ENCODE data around the gene ATG2B. TPM values are rescaled to one million over a fixed set of nuclear protein-coding genes. Genes with fewer than 3 reads are reported as not detected.

Gene ATG2B
- total and polyA plus RNA-seq, 7 donors: 1.8 to 27.1 (median 17.9) TPM

DNA sequence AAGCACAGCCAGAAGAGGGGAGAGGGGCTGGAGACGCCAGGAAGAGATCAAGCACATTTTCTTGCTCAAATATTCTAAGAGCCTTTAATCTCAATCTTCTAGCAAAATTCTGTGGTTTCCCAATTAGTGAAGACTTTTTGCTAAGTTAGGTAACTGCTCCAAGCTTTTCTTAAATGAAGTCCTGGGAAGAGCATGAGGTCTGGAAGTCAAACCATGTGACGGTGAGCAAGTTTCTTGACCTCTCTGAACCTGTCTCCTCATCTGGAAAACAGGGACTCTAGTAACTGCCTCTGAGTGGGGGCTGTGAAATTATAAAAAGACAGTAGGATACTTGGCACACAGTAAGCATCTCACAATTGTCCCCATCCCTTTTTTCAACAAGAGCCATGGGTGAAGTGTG is 83.0 kb downstream of the ATG2B start:
- no peak for TF ChIP-seq EP300 (IDR thresholded peaks at IDR 0.05)
- no peak for TF ChIP-seq POLR2AphosphoS5 (IDR thresholded peaks at IDR 0.05)
- no peak for TF ChIP-seq POLR2A (IDR thresholded peaks at IDR 0.05)
- TF ChIP-seq, protein P1, sequence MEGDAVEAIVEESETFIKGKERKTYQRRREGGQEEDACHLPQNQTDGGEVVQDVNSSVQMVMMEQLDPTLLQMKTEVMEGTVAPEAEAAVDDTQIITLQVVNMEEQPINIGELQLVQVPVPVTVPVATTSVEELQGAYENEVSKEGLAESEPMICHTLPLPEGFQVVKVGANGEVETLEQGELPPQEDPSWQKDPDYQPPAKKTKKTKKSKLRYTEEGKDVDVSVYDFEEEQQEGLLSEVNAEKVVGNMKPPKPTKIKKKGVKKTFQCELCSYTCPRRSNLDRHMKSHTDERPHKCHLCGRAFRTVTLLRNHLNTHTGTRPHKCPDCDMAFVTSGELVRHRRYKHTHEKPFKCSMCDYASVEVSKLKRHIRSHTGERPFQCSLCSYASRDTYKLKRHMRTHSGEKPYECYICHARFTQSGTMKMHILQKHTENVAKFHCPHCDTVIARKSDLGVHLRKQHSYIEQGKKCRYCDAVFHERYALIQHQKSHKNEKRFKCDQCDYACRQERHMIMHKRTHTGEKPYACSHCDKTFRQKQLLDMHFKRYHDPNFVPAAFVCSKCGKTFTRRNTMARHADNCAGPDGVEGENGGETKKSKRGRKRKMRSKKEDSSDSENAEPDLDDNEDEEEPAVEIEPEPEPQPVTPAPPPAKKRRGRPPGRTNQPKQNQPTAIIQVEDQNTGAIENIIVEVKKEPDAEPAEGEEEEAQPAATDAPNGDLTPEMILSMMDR (IDR thresholded peaks at IDR 0.05): no peak
- Histone ChIP-seq H3K27ac (no peak overlapping the region), H3K27me3 (no peaks in the 10 kb centered on the region), H3K36me3 (peaks cover 0 to 7% (median 0%) of the 10 kb centered on the region in 4 donors), H3K4me1 (peaks cover 0 to 28% (median 25%) of the 10 kb centered on the region in 4 donors), H3K9me3 (peaks cover 0 to 9% (median 0%) of the 10 kb centered on the region in 4 donors), H3K4me3 (no peak overlapping the region)
- WGBS, 2 donors: 97 to 99% methylated on average over 2 of the region's 2 CpGs
- intact Hi-C loops (cut with DNase I): loop anchor here (10.0 kb wide), 2 partner anchors 225 to 745 kb away; partner anchors contain the start of genes GLRX5 and PAPOLA
- DNase-seq: no peak

DNA sequence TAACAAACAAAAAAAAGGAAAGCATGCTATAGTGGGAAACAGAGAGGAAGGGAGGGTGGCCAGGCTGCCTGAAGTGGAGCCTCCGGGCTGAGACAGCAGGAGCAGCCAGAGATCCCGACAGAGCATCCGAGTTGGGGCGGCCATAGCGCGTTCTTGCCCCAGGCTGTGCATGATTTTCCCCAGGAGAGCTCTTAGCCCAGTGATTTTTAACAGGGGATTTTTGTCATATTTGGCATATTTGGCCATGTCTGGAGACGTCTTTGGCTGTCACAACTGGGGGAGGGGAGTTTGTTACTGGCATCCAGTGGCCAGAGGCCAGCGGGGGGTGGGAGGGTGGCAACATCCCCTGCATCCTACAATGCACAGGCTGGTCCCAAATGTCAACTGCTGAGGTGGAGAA is 83.6 kb downstream of the ATG2B start:
- H3K27ac ChIP-seq: no peak overlapping the region
- H3K4me1 ChIP-seq: peaks cover 0 to 32% (median 27%) of the 10 kb centered on the region in 4 donors
- 87 to 96% methylated on average over 8 of the region's 8 CpGs for WGBS, 2 donors
- no peak for DNase-seq
- H3K27me3 ChIP-seq: no peaks in the 10 kb centered on the region
- TF ChIP-seq EP300 (IDR thresholded peaks at IDR 0.05): no peak
- no peak for TF ChIP-seq POLR2A (IDR thresholded peaks at IDR 0.05)
- no peak for TF ChIP-seq POLR2AphosphoS5 (IDR thresholded peaks at IDR 0.05)
- TF ChIP-seq, protein P1 (IDR thresholded peaks at IDR 0.05): no peak
- no peak overlapping the region for H3K4me3 ChIP-seq
- peaks cover 0 to 9% (median 0%) of the 10 kb centered on the region in 4 donors for H3K9me3 ChIP-seq
- intact Hi-C loops (cut with DNase I): no loop called here
- H3K36me3 ChIP-seq: peaks cover 0 to 7% (median 0%) of the 10 kb centered on the region in 4 donors

DNA sequence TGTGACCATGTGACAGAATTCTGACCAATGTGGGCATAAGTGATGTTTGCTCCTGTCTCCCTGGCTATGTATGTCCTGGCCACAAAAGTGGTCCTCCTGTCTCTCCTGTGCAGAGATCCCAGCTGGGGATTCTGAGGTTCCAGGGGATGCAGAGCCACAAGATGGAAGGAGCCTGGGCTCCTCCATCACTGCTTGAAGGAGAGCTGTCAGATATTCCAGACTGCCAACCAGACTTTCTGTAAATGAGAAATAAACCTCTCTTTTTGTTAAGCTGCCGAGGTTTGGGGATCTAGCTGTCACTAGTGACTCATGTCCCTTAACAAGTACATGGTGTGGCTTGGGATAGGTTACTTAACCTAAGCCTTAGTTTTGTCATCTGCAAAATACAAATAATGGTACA is 85.3 kb downstream of the ATG2B start:
- H3K4me3 ChIP-seq: no peak overlapping the region
- TF ChIP-seq EP300 (IDR thresholded peaks at IDR 0.05): no peak
- TF ChIP-seq POLR2AphosphoS5 (IDR thresholded peaks at IDR 0.05): no peak
- TF ChIP-seq, protein P1 (IDR thresholded peaks at IDR 0.05): no peak
- no peak for TF ChIP-seq POLR2A (IDR thresholded peaks at IDR 0.05)
- no peaks in the 10 kb centered on the region for H3K36me3 ChIP-seq
- no peaks in the 10 kb centered on the region for H3K27me3 ChIP-seq
- no peak overlapping the region for H3K27ac ChIP-seq
- peaks cover 0 to 43% (median 30%) of the 10 kb centered on the region in 4 donors for H3K4me1 ChIP-seq
- 97 to 98% methylated on average over 1 of the region's 1 CpG for WGBS, 2 donors
- intact Hi-C loops (cut with DNase I): no loop called here
- H3K9me3 ChIP-seq: peaks cover 0 to 9% (median 0%) of the 10 kb centered on the region in 4 donors
- DNase-seq: no peak

DNA sequence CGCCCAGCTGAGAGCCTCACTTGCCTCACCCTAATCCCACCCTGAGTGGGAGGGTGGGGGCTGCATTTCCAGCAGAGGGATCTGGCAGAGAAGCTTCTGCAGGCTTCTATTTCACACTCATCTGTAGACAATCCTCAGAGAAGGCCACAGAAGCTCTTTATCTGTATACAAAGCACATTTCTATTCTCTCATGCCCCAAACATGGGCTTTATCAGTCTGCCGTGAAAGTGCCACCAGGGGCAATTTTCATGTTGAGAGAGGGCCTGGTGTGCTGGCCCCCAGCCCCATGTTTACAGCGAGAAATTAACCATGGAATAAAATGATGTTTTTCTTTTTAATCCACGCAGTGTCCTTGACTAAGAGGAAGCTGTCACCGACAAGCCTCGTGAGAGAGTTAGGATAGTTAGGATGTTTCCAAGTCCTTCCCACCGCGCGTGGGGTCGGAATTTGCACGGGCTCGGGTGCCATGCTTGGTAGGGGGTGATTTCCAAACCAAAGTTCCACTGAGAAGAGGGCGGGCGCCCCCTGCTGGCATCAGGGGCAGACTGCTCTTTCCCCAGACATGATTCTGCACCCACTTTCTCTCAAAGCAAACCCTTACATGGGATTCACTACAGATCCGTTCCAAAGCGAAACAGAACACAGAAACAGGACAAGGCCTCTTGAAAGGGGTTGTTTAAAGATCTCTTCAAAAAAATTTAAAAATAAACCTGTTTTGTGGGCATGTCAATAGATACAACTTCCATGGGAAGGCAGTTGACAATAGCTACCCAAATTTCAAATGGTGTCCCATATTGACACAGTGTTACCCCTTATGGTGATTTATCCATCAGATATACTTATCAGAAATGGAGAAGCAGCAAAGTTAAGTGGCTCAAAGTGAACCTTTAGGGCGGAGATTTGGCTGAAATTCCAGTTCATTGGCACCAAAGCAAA is 87.7 kb downstream of the ATG2B start:
- H3K4me1 ChIP-seq: peaks cover 0 to 34% (median 17%) of the 10 kb centered on the region in 4 donors
- no peaks in the 10 kb centered on the region for H3K27me3 ChIP-seq
- peak overlapping the region; percentile 5 to 72 (median 51) for H3K27ac ChIP-seq
- TF ChIP-seq POLR2AphosphoS5 (IDR thresholded peaks at IDR 0.05): peak in 1 of 4 donors; percentile 38
- TF ChIP-seq, protein P1 (IDR thresholded peaks at IDR 0.05): peak; percentile 83 to 98 (median 92)
- TF ChIP-seq POLR2A (IDR thresholded peaks at IDR 0.05): no peak
- no peak for TF ChIP-seq EP300 (IDR thresholded peaks at IDR 0.05)
- no peak overlapping the region for H3K4me3 ChIP-seq
- intact Hi-C loops (cut with DNase I): loop anchor here (1.0 to 2.0 kb wide), 2 partner anchors 175 to 277 kb away; no protein-coding TSS in a partner anchor
- H3K9me3 ChIP-seq: peaks cover 0 to 9% (median 0%) of the 10 kb centered on the region in 4 donors
- WGBS, 2 donors: 18 to 20% methylated on average over 17 of the region's 17 CpGs
- H3K36me3 ChIP-seq: no peaks in the 10 kb centered on the region
- peak; percentile 87 for DNase-seq
